HUES64 (cell line): Measurements from ENCODE around the gene ID3.

Experiments used
- H3K27ac ChIP-seq: 2 replicates; pipeline ENCODE4 v1.7.0; 2013; ENCODE audit warnings: low read depth, low read length, inconsistent platforms
- H3K27me3 ChIP-seq: 2 replicates; pipeline ENCODE4 v1.6.1; 2013; ENCODE audit warnings: mild to moderate bottlenecking, low read length; ENCODE audit not compliant: insufficient read depth
- H3K36me3 ChIP-seq: 2 replicates; pipeline ENCODE4 v1.6.1; 2013; ENCODE audit warnings: mild to moderate bottlenecking, low read length; ENCODE audit not compliant: insufficient read depth
- H3K4me1 ChIP-seq: 2 replicates; pipeline ENCODE4 v1.6.1; 2013; ENCODE audit warnings: mild to moderate bottlenecking, low read length, moderate library complexity; ENCODE audit not compliant: insufficient read depth
- H3K4me3 ChIP-seq: 2 replicates; pipeline ENCODE4 v1.5.1; 2013; ENCODE audit warnings: mild to moderate bottlenecking, low read length, moderate library complexity
- H3K9ac ChIP-seq: 2 replicates; pipeline ENCODE4 v1.6.1; 2013; ENCODE audit warnings: mild to moderate bottlenecking, low read depth, low read length
- H3K9me3 ChIP-seq: 2 replicates; pipeline ENCODE4 v1.6.1; 2013; ENCODE audit warnings: low read depth, low read length; ENCODE audit not compliant: insufficient read depth
- WGBS: fragments of 150-250, 120-280 bp; methylation state at CpG from one replicate; pipeline ENCODE4 v1.1.7; 2013; ENCODE audit warnings: missing lambda C conversion rate; 5-methylcytosine and 5-hydroxymethylcytosine counted together

Gene ID3

GRCh38 chr1:23563003-23563402 is 3.7 kb upstream of the ID3 start:
- Histone ChIP-seq H3K9ac (no peak overlapping the region), H3K36me3 (peaks cover 3% of the 10 kb centered on the region; the same call in 1 of the 2 replicates), H3K4me1 (peaks cover 43% of the 10 kb centered on the region), H3K9me3 (no peaks in the 10 kb centered on the region), H3K27ac (peak overlapping the region; percentile 59; the same call in 1 of the 2 replicates), H3K27me3 (no peaks in the 10 kb centered on the region), H3K4me3 (no peak overlapping the region)
- 91% methylated on average over 9 of the region's 9 CpGs for WGBS

GRCh38 chr1:23562137-23562876 is 3.0 kb upstream of the ID3 start:
- Histone ChIP-seq H3K9me3 (no peaks in the 10 kb centered on the region), H3K36me3 (peaks cover 10% of the 10 kb centered on the region), H3K4me1 (peaks cover 44% of the 10 kb centered on the region), H3K27me3 (no peaks in the 10 kb centered on the region; the same call in 1 of the 2 replicates), H3K9ac (peak overlapping the region; percentile 55; the same call in 1 of the 2 replicates), H3K4me3 (peak overlapping the region; percentile 26), H3K27ac (peak overlapping the region; percentile 90)
- WGBS: 4% methylated on average over 15 of the region's 19 CpGs

- Histone ChIP-seq H3K9me3 (no peaks in the 10 kb centered on the region), H3K4me3 (no peak overlapping the region), H3K36me3 (peaks cover 14% of the 10 kb centered on the region), H3K9ac (peak overlapping the region; percentile 55; the same call in 1 of the 2 replicates), H3K27ac (peak overlapping the region; percentile 90), H3K4me1 (peaks cover 49% of the 10 kb centered on the region), H3K27me3 (no peaks in the 10 kb centered on the region; the same call in 1 of the 2 replicates)
- WGBS: 57% methylated on average over 2 of the region's 2 CpGs
Measured at GRCh38 chr1:23561813-23562100, 2.5 kb upstream of the ID3 start.

- no peak overlapping the region for H3K4me3 ChIP-seq
- H3K9ac ChIP-seq: peak overlapping the region; percentile 55; the same call in 1 of the 2 replicates
- no peaks in the 10 kb centered on the region for H3K9me3 ChIP-seq
- H3K27ac ChIP-seq: peak overlapping the region; percentile 90; the same call in 1 of the 2 replicates
- no peaks in the 10 kb centered on the region; the same call in 1 of the 2 replicates for H3K27me3 ChIP-seq
- peaks cover 55% of the 10 kb centered on the region for H3K4me1 ChIP-seq
- H3K36me3 ChIP-seq: peaks cover 14% of the 10 kb centered on the region
- 71% methylated on average over 6 of the region's 6 CpGs for WGBS
Measured at GRCh38 chr1:23561076-23561812, 1.9 kb upstream of the ID3 start.

GRCh38 chr1:23559985-23560741 is 862 bp upstream of the ID3 start:
- H3K27ac ChIP-seq: peak overlapping the region; percentile 89
- peak overlapping the region; percentile 88 for H3K9ac ChIP-seq
- peaks cover 62% of the 10 kb centered on the region for H3K4me1 ChIP-seq
- no peaks in the 10 kb centered on the region for H3K9me3 ChIP-seq
- peaks cover 14% of the 10 kb centered on the region for H3K36me3 ChIP-seq
- WGBS: 17% methylated on average over 5 of the region's 6 CpGs
- no peaks in the 10 kb centered on the region; the same call in 1 of the 2 replicates for H3K27me3 ChIP-seq
- H3K4me3 ChIP-seq: peak overlapping the region; percentile 82

GRCh38 chr1:23558872-23559135 is 497 bp downstream of the ID3 start:
- 1% methylated on average over 14 of the region's 14 CpGs for WGBS
- Histone ChIP-seq H3K9ac (peak overlapping the region; percentile 88), H3K36me3 (peaks cover 14% of the 10 kb centered on the region), H3K9me3 (no peaks in the 10 kb centered on the region), H3K27me3 (peaks cover 2% of the 10 kb centered on the region), H3K4me1 (peaks cover 56% of the 10 kb centered on the region), H3K4me3 (peak overlapping the region; percentile 82), H3K27ac (peak overlapping the region; percentile 89)

- WGBS: 1% methylated on average over 34 of the region's 34 CpGs
- H3K27me3 ChIP-seq: peaks cover 7% of the 10 kb centered on the region
- H3K4me1 ChIP-seq: peaks cover 57% of the 10 kb centered on the region
- H3K9me3 ChIP-seq: no peaks in the 10 kb centered on the region
- peak overlapping the region; percentile 89 for H3K27ac ChIP-seq
- peaks cover 14% of the 10 kb centered on the region for H3K36me3 ChIP-seq
- H3K9ac ChIP-seq: peak overlapping the region; percentile 88
- H3K4me3 ChIP-seq: peak overlapping the region; percentile 82
Measured at GRCh38 chr1:23558140-23558871, 995 bp downstream of the ID3 start.

- Histone ChIP-seq H3K9ac (peak overlapping the region; percentile 88), H3K9me3 (no peaks in the 10 kb centered on the region), H3K36me3 (peaks cover 14% of the 10 kb centered on the region), H3K27me3 (peaks cover 9% of the 10 kb centered on the region), H3K4me1 (peaks cover 53% of the 10 kb centered on the region), H3K4me3 (peak overlapping the region; percentile 82), H3K27ac (peak overlapping the region; percentile 89)
- 21% methylated on average over 2 of the region's 8 CpGs for WGBS
Measured at GRCh38 chr1:23557471-23558124, 1.7 kb downstream of the ID3 start.

- Histone ChIP-seq H3K27ac (peak overlapping the region; percentile 89), H3K4me1 (peaks cover 51% of the 10 kb centered on the region), H3K9me3 (no peaks in the 10 kb centered on the region), H3K36me3 (peaks cover 14% of the 10 kb centered on the region), H3K4me3 (peak overlapping the region; percentile 82), H3K27me3 (peaks cover 9% of the 10 kb centered on the region), H3K9ac (peak overlapping the region; percentile 88)
- WGBS: 54% methylated on average over 3 of the region's 4 CpGs
Measured at GRCh38 chr1:23556635-23557470, 2.4 kb downstream of the ID3 start.
